ENCODE measurements around the gene OSGIN1.

The OSGIN1 gene

GRCh38 chr16:83971165-83972130 lies 18.4 kb downstream of the OSGIN1 start:
- DNase-seq (ENCODE audit: low read depth): no peak

GRCh38 chr16:83972256-83973008 lies 19.4 kb downstream of the OSGIN1 start:
- no peak for DNase-seq (ENCODE audit: low read depth)

GRCh38 chr16:83973077-83973476 lies 20.0 kb downstream of the OSGIN1 start:
- no peak for DNase-seq (ENCODE audit: low read depth)

GRCh38 chr16:83973581-83974385 lies 20.7 kb downstream of the OSGIN1 start:
- no peak for DNase-seq (ENCODE audit: low read depth)

- DNase-seq (ENCODE audit: low read depth): no peak
Observed at GRCh38 chr16:83974475-83974874, 21.4 kb downstream of the OSGIN1 start.

GRCh38 chr16:83975590-83976260 lies 22.7 kb downstream of the OSGIN1 start:
- DNase-seq (ENCODE audit: low read depth): no peak

DNA sequence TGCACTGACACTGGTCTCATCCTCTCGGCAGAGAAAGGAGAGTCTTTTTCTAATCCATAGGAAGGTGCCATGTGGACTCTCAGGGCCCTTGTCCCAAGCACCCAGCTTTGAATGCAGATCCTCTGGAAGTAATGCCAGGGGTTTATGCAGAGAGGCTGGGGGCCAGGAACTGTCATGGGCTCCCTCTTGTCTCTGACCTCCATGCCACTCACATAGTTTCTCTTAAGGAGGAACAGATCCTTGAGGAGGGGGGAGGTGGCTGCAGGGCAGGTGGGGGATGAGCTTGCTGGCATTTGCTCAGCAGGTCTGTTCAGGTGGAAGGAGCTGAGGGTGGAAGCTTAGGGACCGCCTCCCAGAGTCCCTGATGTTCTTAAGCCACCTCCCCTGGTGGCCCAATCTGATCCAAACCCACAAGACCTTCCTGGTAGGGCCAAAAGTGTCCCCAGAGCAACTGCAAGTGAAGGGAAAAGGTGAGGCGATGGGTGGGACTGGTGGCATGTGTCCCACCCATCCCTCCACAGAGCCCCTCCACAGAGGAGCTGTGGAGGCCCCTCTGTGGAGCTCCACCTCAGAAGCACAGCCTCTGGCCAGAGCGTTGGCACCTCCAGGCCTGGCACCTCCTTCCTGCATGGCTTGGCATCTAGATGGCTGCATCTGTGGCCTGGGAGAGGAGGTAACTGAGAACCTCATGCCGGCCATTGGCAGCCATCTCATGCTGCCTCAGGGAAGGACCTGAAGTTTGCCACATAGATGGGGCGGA lies 24.2 kb downstream of the OSGIN1 start:
- DNase-seq (ENCODE audit: low read depth): no peak

DNA sequence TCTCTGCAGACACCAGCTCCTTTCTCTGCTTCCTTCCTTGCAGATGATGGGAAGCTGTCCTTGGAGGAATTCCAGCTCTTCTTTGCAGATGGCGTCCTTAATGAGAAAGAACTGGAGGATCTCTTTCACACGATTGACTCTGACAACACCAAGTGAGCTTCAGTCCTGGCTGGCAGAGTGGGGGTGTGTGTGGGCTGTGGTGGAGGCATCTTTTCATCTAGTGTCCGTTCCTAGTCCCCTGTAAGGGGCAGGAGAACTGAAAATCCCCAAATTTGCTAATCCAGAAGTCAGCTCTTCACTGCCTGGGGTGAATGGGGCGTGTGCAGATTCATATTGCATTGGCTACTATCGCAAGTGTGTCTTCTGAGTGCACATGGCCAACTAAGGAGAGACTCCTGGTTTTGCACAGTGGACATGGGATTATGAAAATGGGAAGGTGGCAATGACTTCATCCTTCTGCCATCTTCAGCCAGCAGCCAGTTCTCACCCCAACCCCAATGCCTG lies 25.4 kb downstream of the OSGIN1 start:
- no peak for DNase-seq (ENCODE audit: low read depth)

- DNase-seq (ENCODE audit: low read depth): no peak
Observed at GRCh38 chr16:83979441-83979840, 26.4 kb downstream of the OSGIN1 start.

GRCh38 chr16:83980794-83981193 lies 27.8 kb downstream of the OSGIN1 start:
- DNase-seq (ENCODE audit: low read depth): no peak

- DNase-seq (ENCODE audit: low read depth): no peak
Observed at GRCh38 chr16:83981799-83982198, 28.8 kb downstream of the OSGIN1 start.

- no peak for DNase-seq (ENCODE audit: low read depth)
Observed at GRCh38 chr16:83983491-83983890, 30.5 kb downstream of the OSGIN1 start.

- DNase-seq (ENCODE audit: low read depth): no peak
Observed at GRCh38 chr16:83989300-83989699, 36.3 kb downstream of the OSGIN1 start.

DNA sequence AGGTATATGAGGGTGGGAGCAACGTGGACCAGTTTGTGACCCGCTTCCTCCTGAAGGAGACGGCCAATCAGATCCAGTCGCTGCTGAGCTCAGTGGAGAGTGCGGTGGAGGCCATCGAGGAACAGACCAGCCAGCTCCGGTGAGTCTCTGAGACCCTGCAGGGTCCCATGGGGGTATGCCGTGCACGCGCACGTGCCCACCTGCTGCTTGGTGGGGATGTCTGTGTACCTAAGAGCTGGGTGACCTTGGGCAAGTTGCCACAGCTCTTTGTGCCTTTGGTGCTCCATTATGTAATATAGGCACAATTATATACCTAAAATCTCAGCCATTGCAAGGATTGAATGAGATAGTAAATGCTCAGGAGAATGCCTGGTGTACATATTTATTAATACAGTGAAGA lies 37.5 kb downstream of the OSGIN1 start:
- DNase-seq (ENCODE audit: low read depth): no peak

- peak; percentile 87 for DNase-seq (ENCODE audit: low read depth)
Observed at GRCh38 chr16:83992624-83993023, 39.6 kb downstream of the OSGIN1 start.

- DNase-seq (ENCODE audit: low read depth): peak; percentile 98
Observed at GRCh38 chr16:83994087-83994486, 41.0 kb downstream of the OSGIN1 start.

GRCh38 chr16:83994703-83995102 lies 41.7 kb downstream of the OSGIN1 start:
- peak; percentile 10 for DNase-seq (ENCODE audit: low read depth)

- DNase-seq (ENCODE audit: low read depth): peak; percentile 40
Observed at GRCh38 chr16:83995754-83996153, 42.7 kb downstream of the OSGIN1 start.

GRCh38 chr16:83996481-83997252 lies 43.6 kb downstream of the OSGIN1 start:
- no peak for DNase-seq (ENCODE audit: low read depth)

- DNase-seq (ENCODE audit: low read depth): no peak
Observed at GRCh38 chr16:83998091-83998490, 45.1 kb downstream of the OSGIN1 start.
